Trophoblast cell (in vitro differentiated cells and primary cell): ENCODE measurements around the gene TET3.
A peak's percentile ranks its signal among the peaks of the same experiment; 100 is the strongest.

ENCODE experiments used
- DNase-seq, 2 donors: peaks; one replicate each; pipeline ENCODE4 v3.0.0-alpha.2; 2016
- H2AFZ ChIP-seq: 2 replicates; pipeline ENCODE4 v1.6.1; 2013; ENCODE audit warnings: low read length, moderate library complexity, mild to moderate bottlenecking; ENCODE audit not compliant: insufficient read depth, poor library complexity
- H2AK5ac ChIP-seq: 2 replicates; pipeline ENCODE4 v1.6.1; 2013; ENCODE audit warnings: mild to moderate bottlenecking, low read length
- H2BK120ac ChIP-seq: 2 replicates; pipeline ENCODE4 v1.6.1; 2013; ENCODE audit warnings: low read length, mild to moderate bottlenecking, moderate library complexity; ENCODE audit not compliant: insufficient read depth, poor library complexity
- H2BK12ac ChIP-seq: 2 replicates; pipeline ENCODE4 v1.6.1; 2013; ENCODE audit warnings: mild to moderate bottlenecking, low read length, moderate library complexity
- H2BK5ac ChIP-seq: 2 replicates; pipeline ENCODE4 v1.6.1; 2013; ENCODE audit warnings: low read length, low read depth, moderate library complexity, mild to moderate bottlenecking; ENCODE audit not compliant: poor library complexity
- H3K14ac ChIP-seq: 2 replicates; pipeline ENCODE4 v1.6.1; 2013; ENCODE audit warnings: mild to moderate bottlenecking, low read length
- H3K18ac ChIP-seq: 2 replicates; pipeline ENCODE4 v1.6.1; 2013; ENCODE audit warnings: mild to moderate bottlenecking, low read length
- H3K23ac ChIP-seq: 2 replicates; pipeline ENCODE4 v1.6.1; 2013; ENCODE audit warnings: low read length
- H3K27ac ChIP-seq: 2 replicates; pipeline ENCODE4 v1.5.1; 2013; ENCODE audit warnings: low read depth, mild to moderate bottlenecking, inconsistent platforms, low read length, moderate library complexity
- H3K27me3 ChIP-seq: 2 replicates; pipeline ENCODE4 v1.6.1; 2013; ENCODE audit warnings: inconsistent platforms, mild to moderate bottlenecking, low read length, moderate library complexity; ENCODE audit not compliant: insufficient read depth
- H3K36me3 ChIP-seq, 2 experiments: 1 replicate in 1 of 2; 2 replicates in 1 of 2; pipeline ENCODE4 v1.6.1; 2013; ENCODE audit warnings: low read length in 2 of 2, mild to moderate bottlenecking in 2 of 2, moderate library complexity in 1 of 2; ENCODE audit not compliant: insufficient read depth in 2 of 2, control insufficient read depth in 1 of 2
- H3K4ac ChIP-seq: 2 replicates; pipeline ENCODE4 v1.6.1; 2013; ENCODE audit warnings: low read depth, mild to moderate bottlenecking, low read length, moderate library complexity
- H3K4me1 ChIP-seq, 2 experiments: 1 replicate in 1 of 2; 2 replicates in 1 of 2; pipeline ENCODE4 v1.6.1; 2013; ENCODE audit warnings: low read length in 2 of 2, mild to moderate bottlenecking in 2 of 2, moderate library complexity in 1 of 2; ENCODE audit not compliant: insufficient read depth in 2 of 2, control insufficient read depth in 1 of 2
- H3K4me2 ChIP-seq: 2 replicates; pipeline ENCODE4 v1.6.1; 2013; ENCODE audit warnings: inconsistent platforms, mild to moderate bottlenecking, low read length, moderate library complexity
- H3K4me3 ChIP-seq: 2 replicates; pipeline ENCODE4 v1.5.1; 2013; ENCODE audit warnings: mild to moderate bottlenecking, low read depth, low read length, inconsistent platforms
- H3K79me1 ChIP-seq: one replicate; pipeline ENCODE4 v1.6.1; 2013; ENCODE audit warnings: low read length
- H3K79me2 ChIP-seq: 2 replicates; pipeline ENCODE4 v1.6.1; 2013; ENCODE audit warnings: low read length, mild to moderate bottlenecking; ENCODE audit not compliant: control insufficient read depth, insufficient read depth, poor library complexity
- H3K9ac ChIP-seq: 2 replicates; pipeline ENCODE4 v1.6.1; 2013; ENCODE audit warnings: mild to moderate bottlenecking, low read length
- H3K9me3 ChIP-seq: 2 replicates; pipeline ENCODE4 v1.6.1; 2013; ENCODE audit warnings: low read depth, mild to moderate bottlenecking, control low read depth, inconsistent platforms, low read length; ENCODE audit not compliant: insufficient read depth
- H4K12ac ChIP-seq: 2 replicates; pipeline ENCODE4 v1.6.1; 2013; ENCODE audit warnings: low read depth, mild to moderate bottlenecking, low read length, moderate library complexity
- H4K8ac ChIP-seq: 2 replicates; pipeline ENCODE4 v1.6.1; 2013; ENCODE audit warnings: low read depth, mild to moderate bottlenecking, low read length, moderate library complexity
- H4K91ac ChIP-seq: one replicate; pipeline ENCODE4 v1.6.1; 2013; ENCODE audit warnings: low read depth, mild to moderate bottlenecking, low read length, moderate library complexity
- WGBS: extraction: QIAGEN DNeasy Blood & Tissue Kit; methylation state at CpG from one replicate; pipeline ENCODE4 v1.1.7; 2013; ENCODE audit warnings: missing lambda C conversion rate; ENCODE audit not compliant: insufficient read length, insufficient coverage; ENCODE audit errors: extremely low coverage; 5-methylcytosine and 5-hydroxymethylcytosine counted together

The TET3 gene

GRCh38 chr2:73949802-73950201 is 34.9 kb upstream of the TET3 start:
- no peak overlapping the region for H3K14ac ChIP-seq
- H4K91ac ChIP-seq, result no peak overlapping the region
- H3K27me3 ChIP-seq, result no peaks in the 10 kb centered on the region
- H2AK5ac ChIP-seq, result no peak overlapping the region
- H3K23ac ChIP-seq, result no peak overlapping the region
- H3K18ac ChIP-seq, result no peak overlapping the region
- H2BK5ac ChIP-seq, result no peak overlapping the region
- H2AFZ ChIP-seq, result no peak overlapping the region
- no peak overlapping the region for H3K4me3 ChIP-seq
- no peak overlapping the region for H4K8ac ChIP-seq
- H2BK120ac ChIP-seq, result no peak overlapping the region
- DNase-seq, result no peak
- H3K27ac ChIP-seq, result no peak overlapping the region
- H3K4me2 ChIP-seq, result no peak overlapping the region
- no peaks in the 10 kb centered on the region for H3K9me3 ChIP-seq
- H3K36me3 ChIP-seq, result peaks cover 26 to 53% of the 10 kb centered on the region in 2 experiments
- no peaks in the 10 kb centered on the region for H3K4me1 ChIP-seq
- no peaks in the 10 kb centered on the region for H3K79me1 ChIP-seq
- no peak overlapping the region for H3K9ac ChIP-seq
- H3K79me2 ChIP-seq, result no peaks in the 10 kb centered on the region
- no peak overlapping the region for H2BK12ac ChIP-seq
- no peak overlapping the region for H4K12ac ChIP-seq
- no peak overlapping the region for H3K4ac ChIP-seq

GRCh38 chr2:73952499-73953446 is 31.9 kb upstream of the TET3 start:
- Histone ChIP-seq H3K23ac (no peak overlapping the region), H3K14ac (no peak overlapping the region), H3K9me3 (no peaks in the 10 kb centered on the region), H3K79me2 (no peaks in the 10 kb centered on the region), H4K8ac (no peak overlapping the region), H3K4me1 (no peaks in the 10 kb centered on the region), H3K27me3 (no peaks in the 10 kb centered on the region), H2BK12ac (no peak overlapping the region), H3K4me2 (no peak overlapping the region), H3K79me1 (no peaks in the 10 kb centered on the region), H2BK5ac (no peak overlapping the region), H3K27ac (no peak overlapping the region), H3K4me3 (no peak overlapping the region), H4K12ac (no peak overlapping the region), H3K9ac (no peak overlapping the region), H2AFZ (no peak overlapping the region), H2BK120ac (no peak overlapping the region), H3K18ac (no peak overlapping the region), H3K36me3 (peaks cover 30 to 54% of the 10 kb centered on the region in 2 experiments), H2AK5ac (no peak overlapping the region), H3K4ac (no peak overlapping the region), H4K91ac (no peak overlapping the region)
- DNase-seq, result peak in 1 of 2 donors; percentile 21
- no CpG with 5 or more reads among the region's 12 CpGs for WGBS

GRCh38 chr2:73956218-73956865 is 28.4 kb upstream of the TET3 start:
- H3K18ac ChIP-seq, result no peak overlapping the region
- no peaks in the 10 kb centered on the region for H3K27me3 ChIP-seq
- no peak overlapping the region for H2AFZ ChIP-seq
- H2BK5ac ChIP-seq, result no peak overlapping the region
- no peak overlapping the region for H3K27ac ChIP-seq
- H2BK12ac ChIP-seq, result no peak overlapping the region
- H4K8ac ChIP-seq, result no peak overlapping the region
- no peak overlapping the region for H2BK120ac ChIP-seq
- no peak overlapping the region for H3K14ac ChIP-seq
- H3K4me3 ChIP-seq, result no peak overlapping the region
- H2AK5ac ChIP-seq, result no peak overlapping the region
- H3K9ac ChIP-seq, result no peak overlapping the region
- H3K4me1 ChIP-seq, result no peaks in the 10 kb centered on the region
- H3K79me1 ChIP-seq, result no peaks in the 10 kb centered on the region
- peaks cover 22 to 53% of the 10 kb centered on the region in 2 experiments for H3K36me3 ChIP-seq
- H4K12ac ChIP-seq, result no peak overlapping the region
- no peak overlapping the region for H3K4ac ChIP-seq
- DNase-seq, result peak; percentile 90 to 96
- H4K91ac ChIP-seq, result no peak overlapping the region
- H3K9me3 ChIP-seq, result no peaks in the 10 kb centered on the region
- H3K4me2 ChIP-seq, result no peak overlapping the region
- H3K23ac ChIP-seq, result no peak overlapping the region
- no peaks in the 10 kb centered on the region for H3K79me2 ChIP-seq
- WGBS, result no CpG with 5 or more reads among the region's 5 CpGs

- Histone ChIP-seq H3K27ac (no peak overlapping the region), H4K8ac (no peak overlapping the region), H4K12ac (no peak overlapping the region), H3K36me3 (peaks cover 4 to 26% of the 10 kb centered on the region in 2 experiments), H3K14ac (no peak overlapping the region), H2AK5ac (no peak overlapping the region), H3K27me3 (no peaks in the 10 kb centered on the region), H2AFZ (no peak overlapping the region), H2BK12ac (no peak overlapping the region), H4K91ac (no peak overlapping the region), H2BK120ac (no peak overlapping the region), H3K18ac (no peak overlapping the region), H3K4me3 (no peak overlapping the region), H3K79me1 (no peaks in the 10 kb centered on the region), H3K23ac (no peak overlapping the region), H3K4ac (no peak overlapping the region), H3K9me3 (no peaks in the 10 kb centered on the region), H3K4me1 (no peaks in the 10 kb centered on the region), H3K79me2 (no peaks in the 10 kb centered on the region), H3K4me2 (no peak overlapping the region), H3K9ac (no peak overlapping the region), H2BK5ac (no peak overlapping the region)
- no peak for DNase-seq
- no CpG with 5 or more reads among the region's 4 CpGs for WGBS
Measured at GRCh38 chr2:73961274-73961673, 23.4 kb upstream of the TET3 start.
